ENCODE measurements around the gene BTBD6.
"Not testable (repeated sequence)": the region's sequence is repeated elsewhere in the genome, so short reads cannot be mapped to it uniquely, and the experiment has no call there.

Gene BTBD6

DNA sequence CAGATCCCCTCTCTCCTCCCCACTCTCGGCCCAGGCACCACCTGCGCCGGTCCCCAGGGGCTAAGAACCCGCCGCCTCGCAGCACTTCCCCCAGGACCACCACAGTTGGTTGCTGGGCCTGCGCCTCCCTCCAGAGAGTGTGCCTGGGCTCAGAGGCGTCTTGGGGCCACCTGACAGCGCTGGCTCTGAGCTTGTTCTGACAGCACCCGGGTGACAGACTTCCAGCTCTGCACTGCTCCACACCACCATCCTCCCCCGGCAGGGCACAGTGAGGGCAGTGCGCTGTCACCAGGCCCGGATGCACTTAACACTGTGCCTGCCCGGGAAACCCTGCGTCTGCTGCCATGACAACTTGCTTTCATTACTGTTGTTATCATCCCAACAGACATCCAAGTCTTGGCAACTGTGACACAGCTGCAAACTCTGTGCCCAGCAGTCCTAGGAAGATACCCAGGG lies 45.8 kb downstream of the BTBD6 start:
- DNase-seq (ENCODE audit: low read depth, low spot score) = no peak

DNA sequence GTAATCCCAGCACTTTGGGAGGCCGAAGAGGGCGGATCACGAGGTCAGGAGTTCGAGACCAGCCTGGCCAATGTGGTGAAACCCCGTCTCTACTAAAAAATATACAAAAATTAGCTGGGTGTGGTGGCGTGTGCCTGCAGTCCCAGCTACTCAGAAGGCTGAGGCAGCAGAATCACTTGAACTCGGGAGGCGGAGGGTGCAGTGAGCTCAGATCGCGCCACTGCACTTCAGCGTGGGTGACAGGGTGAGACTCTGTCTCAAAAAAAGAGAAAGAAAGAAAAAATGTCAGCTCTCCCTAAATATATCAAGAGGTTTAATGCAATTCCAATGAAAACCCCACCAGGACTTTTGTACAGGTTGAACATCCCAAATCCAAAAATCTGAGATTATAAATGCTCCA lies 49.0 kb downstream of the BTBD6 start:
- DNase-seq (ENCODE audit: low read depth, low spot score) = not testable (repeated sequence)

DNA sequence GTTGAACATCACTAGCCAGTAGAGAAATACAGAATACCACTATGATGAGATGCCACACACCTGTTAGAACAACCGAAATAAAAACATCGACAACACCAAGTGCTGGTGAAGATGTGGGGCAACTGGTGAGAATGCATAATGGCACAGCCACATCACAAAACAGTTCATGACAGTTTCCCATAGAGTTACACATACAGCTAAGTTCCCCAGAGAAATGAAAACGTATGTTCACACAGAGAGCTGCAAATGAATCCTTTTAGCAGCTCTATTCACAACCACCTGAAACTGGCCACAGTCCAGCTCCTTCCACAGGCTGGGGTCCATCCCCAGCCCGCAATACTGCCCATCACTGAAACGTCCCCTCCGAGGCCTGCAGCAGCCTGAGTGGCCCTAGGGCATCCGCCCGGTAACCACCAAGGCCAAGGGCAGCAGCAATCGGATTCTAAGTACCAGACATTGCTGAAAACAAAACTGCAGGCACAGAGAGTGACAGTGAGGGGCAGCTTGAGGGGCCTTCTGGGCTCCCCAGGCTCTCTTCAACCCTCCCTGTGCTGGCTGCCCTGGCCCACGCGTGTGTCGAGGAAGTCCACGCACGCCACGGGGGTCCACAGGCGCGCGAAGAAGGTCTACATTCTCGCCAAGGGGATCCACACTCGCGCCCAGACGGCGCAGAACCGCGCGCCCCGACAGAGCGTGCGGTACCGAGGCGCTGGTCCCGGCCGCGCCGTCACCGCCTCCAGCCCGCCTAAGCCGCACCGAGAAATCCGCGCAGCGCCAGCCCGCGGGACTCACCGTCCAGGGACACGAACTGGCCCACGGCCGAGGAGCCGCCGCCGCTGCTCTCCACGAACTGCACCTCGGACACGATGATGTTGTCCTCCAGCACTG lies 51.6 kb downstream of the BTBD6 start:
- no peak for DNase-seq (ENCODE audit: low read depth, low spot score)

Measured in activated naive CD8-positive, alpha-beta T cell treated with anti-CD3 and anti-CD28 coated beads, Interleukin-2, amount 50 U/mL, for 16 hours (primary cell).